ENCODE data around the gene SAP30. TPM values are rescaled to one million over a fixed set of nuclear protein-coding genes. Genes with fewer than 3 reads are reported as not detected.
A peak's percentile ranks its signal among the peaks of the same experiment; 100 is the strongest.

Gene SAP30
- total and polyA plus RNA-seq, 9 of the 15 experiments (the other 6 are each of a cell fraction or from before 2014, with no cell fraction given): 5.9 to 51.1 (median 32.6) TPM

DNA sequence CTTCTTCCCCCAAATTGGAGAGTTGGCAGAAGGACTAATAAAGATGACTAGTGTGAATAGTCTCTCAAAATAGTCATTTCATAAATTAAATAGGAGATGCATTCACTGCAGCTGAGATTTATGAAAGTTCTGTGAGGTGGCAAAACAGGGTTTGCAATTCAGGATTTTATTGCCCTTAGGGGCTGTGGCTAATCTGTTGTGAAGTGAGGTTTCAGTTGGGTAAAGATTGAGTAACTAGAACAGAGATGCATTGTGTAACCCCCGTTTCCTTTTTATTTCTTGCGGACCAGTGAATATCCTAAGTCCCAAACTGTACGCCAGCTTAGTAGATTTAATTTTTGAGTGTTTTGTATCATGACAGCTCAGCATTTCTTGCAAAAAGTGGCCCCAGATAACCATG lies 44.3 kb downstream of the SAP30 start (continued):
- TF ChIP-seq ZNF316 (IDR thresholded peaks at IDR 0.05) (peak; percentile 56), ZC3H4 (CRISPR knock-in tag; IDR thresholded peaks at IDR 0.05; ENCODE audit: borderline replicate concordance) (no peak), ZNF780A (CRISPR knock-in tag; IDR thresholded peaks at IDR 0.05) (no peak), BRCA1 (IDR thresholded peaks at IDR 0.05) (no peak), BRCA1 (CRISPR knock-in tag; IDR thresholded peaks at IDR 0.05) (no peak), TAF1 (IDR thresholded peaks at IDR 0.05; ENCODE audit: control insufficient read depth, extremely low read depth, insufficient read depth, low read length, severe bottlenecking) (no peak), MAFG (tag; conservative IDR thresholded peaks at IDR 0.05) (0 out of 2 replicates have a peak, but pooled peaks have one; percentile 15), L3MBTL2 (IDR thresholded peaks at IDR 0.05) (no peak)
- TF ChIP-seq, protein P1, sequence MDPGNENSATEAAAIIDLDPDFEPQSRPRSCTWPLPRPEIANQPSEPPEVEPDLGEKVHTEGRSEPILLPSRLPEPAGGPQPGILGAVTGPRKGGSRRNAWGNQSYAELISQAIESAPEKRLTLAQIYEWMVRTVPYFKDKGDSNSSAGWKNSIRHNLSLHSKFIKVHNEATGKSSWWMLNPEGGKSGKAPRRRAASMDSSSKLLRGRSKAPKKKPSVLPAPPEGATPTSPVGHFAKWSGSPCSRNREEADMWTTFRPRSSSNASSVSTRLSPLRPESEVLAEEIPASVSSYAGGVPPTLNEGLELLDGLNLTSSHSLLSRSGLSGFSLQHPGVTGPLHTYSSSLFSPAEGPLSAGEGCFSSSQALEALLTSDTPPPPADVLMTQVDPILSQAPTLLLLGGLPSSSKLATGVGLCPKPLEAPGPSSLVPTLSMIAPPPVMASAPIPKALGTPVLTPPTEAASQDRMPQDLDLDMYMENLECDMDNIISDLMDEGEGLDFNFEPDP (CRISPR knock-in tag; IDR thresholded peaks at IDR 0.05): no peak
- TF ChIP-seq, protein P2, sequence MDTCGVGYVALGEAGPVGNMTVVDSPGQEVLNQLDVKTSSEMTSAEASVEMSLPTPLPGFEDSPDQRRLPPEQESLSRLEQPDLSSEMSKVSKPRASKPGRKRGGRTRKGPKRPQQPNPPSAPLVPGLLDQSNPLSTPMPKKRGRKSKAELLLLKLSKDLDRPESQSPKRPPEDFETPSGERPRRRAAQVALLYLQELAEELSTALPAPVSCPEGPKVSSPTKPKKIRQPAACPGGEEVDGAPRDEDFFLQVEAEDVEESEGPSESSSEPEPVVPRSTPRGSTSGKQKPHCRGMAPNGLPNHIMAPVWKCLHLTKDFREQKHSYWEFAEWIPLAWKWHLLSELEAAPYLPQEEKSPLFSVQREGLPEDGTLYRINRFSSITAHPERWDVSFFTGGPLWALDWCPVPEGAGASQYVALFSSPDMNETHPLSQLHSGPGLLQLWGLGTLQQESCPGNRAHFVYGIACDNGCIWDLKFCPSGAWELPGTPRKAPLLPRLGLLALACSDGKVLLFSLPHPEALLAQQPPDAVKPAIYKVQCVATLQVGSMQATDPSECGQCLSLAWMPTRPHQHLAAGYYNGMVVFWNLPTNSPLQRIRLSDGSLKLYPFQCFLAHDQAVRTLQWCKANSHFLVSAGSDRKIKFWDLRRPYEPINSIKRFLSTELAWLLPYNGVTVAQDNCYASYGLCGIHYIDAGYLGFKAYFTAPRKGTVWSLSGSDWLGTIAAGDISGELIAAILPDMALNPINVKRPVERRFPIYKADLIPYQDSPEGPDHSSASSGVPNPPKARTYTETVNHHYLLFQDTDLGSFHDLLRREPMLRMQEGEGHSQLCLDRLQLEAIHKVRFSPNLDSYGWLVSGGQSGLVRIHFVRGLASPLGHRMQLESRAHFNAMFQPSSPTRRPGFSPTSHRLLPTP (IDR thresholded peaks at IDR 0.05; ENCODE audit: borderline replicate concordance, extremely low read depth, insufficient read length): no peak
